HG02623 (cell line): ENCODE results near the gene TENT4B.

Experiments used
- ATAC-seq: cut with Tn5 transposase; IDR thresholded peaks from one replicate; pipeline ENCODE4 v1.9.1; 2021; ENCODE audit warnings: moderate library complexity; ENCODE audit not compliant: unreplicated experiment

The TENT4B gene

GRCh38 chr16:50269769-50270509 is 116.8 kb downstream of the TENT4B start:
- no peak for ATAC-seq

GRCh38 chr16:50270510-50271147 is 117.5 kb downstream of the TENT4B start:
- ATAC-seq = no peak

- no peak for ATAC-seq
Observed at GRCh38 chr16:50271148-50272041, 118.3 kb downstream of the TENT4B start.

GRCh38 chr16:50272111-50272571 is 119.0 kb downstream of the TENT4B start:
- ATAC-seq = no peak

- no peak for ATAC-seq
Observed at GRCh38 chr16:50272687-50273381, 119.7 kb downstream of the TENT4B start.

GRCh38 chr16:50273382-50273690 is 120.2 kb downstream of the TENT4B start:
- no peak for ATAC-seq

GRCh38 chr16:50273888-50274325 is 120.8 kb downstream of the TENT4B start:
- peak; percentile 51 for ATAC-seq

GRCh38 chr16:50274326-50275097 is 121.4 kb downstream of the TENT4B start:
- peak; percentile 28 for ATAC-seq

GRCh38 chr16:50275098-50275415 is 122.0 kb downstream of the TENT4B start:
- ATAC-seq = no peak

GRCh38 chr16:50275428-50276325 is 122.6 kb downstream of the TENT4B start:
- no peak for ATAC-seq

GRCh38 chr16:50276326-50276640 is 123.2 kb downstream of the TENT4B start:
- no peak for ATAC-seq

- ATAC-seq = no peak
Observed at GRCh38 chr16:50276801-50277555, 123.9 kb downstream of the TENT4B start.

GRCh38 chr16:50278251-50278650 is 125.1 kb downstream of the TENT4B start:
- ATAC-seq = no peak

- no peak for ATAC-seq
Observed at GRCh38 chr16:50279504-50279865, 126.4 kb downstream of the TENT4B start.

- ATAC-seq = no peak
Observed at GRCh38 chr16:50280932-50281331, 127.8 kb downstream of the TENT4B start.
